Activated naive CD8-positive, alpha-beta T cell treated with anti-CD3 and anti-CD28 coated beads for 36 hours (primary cell): ENCODE results near the gene VEGFC. TPM values are rescaled to one million over a fixed set of nuclear protein-coding genes. Genes with fewer than 3 reads are reported as not detected.

Source experiments
- DNase-seq: peaks from one replicate; pipeline ENCODE4 v3.0.0; 2021
- H3K27ac Mint-ChIP-seq: one replicate; pipeline ENCODE4 v1.8.0; 2022; ENCODE audit warnings: mild to moderate bottlenecking, moderate library complexity, mixed read lengths
- H3K27me3 Mint-ChIP-seq: one replicate; pipeline ENCODE4 v1.8.0; 2022; ENCODE audit warnings: mild to moderate bottlenecking, mixed read lengths
- H3K36me3 Mint-ChIP-seq: one replicate; pipeline ENCODE4 v1.8.0; 2021; ENCODE audit warnings: mild to moderate bottlenecking, mixed read lengths
- H3K4me1 Mint-ChIP-seq: one replicate; pipeline ENCODE4 v1.8.0; 2021; ENCODE audit warnings: mixed read lengths
- H3K4me3 Mint-ChIP-seq: one replicate; pipeline ENCODE4 v1.8.0; 2022; ENCODE audit warnings: mild to moderate bottlenecking, moderate library complexity, mixed read lengths
- H3K9me3 Mint-ChIP-seq: one replicate; pipeline ENCODE4 v1.8.0; 2022; ENCODE audit warnings: mixed read lengths
- total RNA-seq, 2 experiments: library from RNA; stranded (reverse); gene quantifications; one replicate each; pipeline ENCODE4 v1.2.3, GENCODE V29; 2021

Gene VEGFC
- total RNA-seq, 2 experiments from 2014 or later: not detected

DNA sequence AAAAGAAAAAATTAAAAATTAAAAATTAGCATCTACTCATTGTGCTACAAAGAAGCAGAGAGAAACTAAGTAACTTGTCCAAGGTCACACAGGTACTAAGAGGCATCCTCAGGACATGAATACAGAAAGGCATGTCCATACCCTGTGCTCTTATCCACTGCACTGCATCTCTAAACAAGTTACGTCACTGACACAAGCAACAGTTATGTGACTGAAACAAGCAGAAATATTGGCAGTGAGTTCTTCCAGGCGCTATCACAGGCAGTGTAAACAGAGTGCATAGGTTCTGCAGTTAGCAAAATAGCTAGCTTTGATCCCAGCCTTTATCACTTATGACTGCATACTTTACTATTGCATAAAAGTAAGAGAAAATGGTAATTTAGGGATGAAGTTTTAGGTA lies 7.9 kb downstream of the VEGFC start:
- peaks cover 11% of the 10 kb centered on the region for H3K27me3 Mint-ChIP-seq
- no peaks in the 10 kb centered on the region for H3K36me3 Mint-ChIP-seq
- no peaks in the 10 kb centered on the region for H3K4me1 Mint-ChIP-seq
- H3K9me3 Mint-ChIP-seq: no peaks in the 10 kb centered on the region
- no peak overlapping the region for H3K27ac Mint-ChIP-seq
- no peak for DNase-seq
- no peak overlapping the region for H3K4me3 Mint-ChIP-seq

DNA sequence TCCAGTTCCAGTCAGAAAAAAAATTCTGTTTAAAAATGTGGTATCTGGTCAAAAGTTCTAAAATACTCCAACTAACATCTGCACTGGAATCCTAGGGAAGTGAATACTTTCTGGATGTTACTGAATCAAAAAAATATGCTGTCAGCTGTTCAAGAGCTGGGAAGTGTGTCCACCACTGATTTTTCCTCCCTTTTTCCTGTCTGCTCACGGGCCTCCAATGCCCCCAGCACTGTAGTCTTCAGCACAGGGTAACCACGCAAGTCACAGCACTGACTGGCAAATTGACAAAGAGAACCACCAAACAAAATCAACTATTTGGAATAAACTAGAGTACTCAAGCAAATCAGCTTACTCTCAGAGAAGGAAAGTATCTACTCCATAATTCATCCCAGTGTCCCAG lies 9.9 kb downstream of the VEGFC start:
- Mint-ChIP-seq H3K36me3 (no peaks in the 10 kb centered on the region), H3K4me1 (no peaks in the 10 kb centered on the region), H3K27ac (no peak overlapping the region), H3K9me3 (no peaks in the 10 kb centered on the region), H3K4me3 (no peak overlapping the region), H3K27me3 (no peaks in the 10 kb centered on the region)
- no peak for DNase-seq

DNA sequence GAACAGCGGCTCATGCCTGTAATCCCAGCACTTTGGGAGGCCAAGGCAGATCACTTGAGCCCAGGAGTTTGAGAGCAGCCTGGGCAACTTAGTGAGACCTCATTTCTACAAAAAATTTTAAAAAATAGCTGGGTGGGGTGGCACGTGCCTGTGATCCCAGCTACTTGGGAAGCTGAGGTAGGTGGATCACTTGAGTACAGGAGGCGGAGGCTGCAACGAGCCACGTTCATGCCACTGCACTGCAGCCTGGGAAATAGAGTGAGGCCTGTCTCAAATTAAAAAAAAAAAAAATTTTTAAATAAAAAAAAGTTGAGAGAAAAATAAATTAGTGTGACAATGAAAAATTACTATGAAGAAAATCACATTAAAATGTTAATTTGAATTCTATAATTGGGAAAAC lies 10.5 kb downstream of the VEGFC start:
- H3K27ac Mint-ChIP-seq: no peak overlapping the region
- no peaks in the 10 kb centered on the region for H3K27me3 Mint-ChIP-seq
- H3K4me3 Mint-ChIP-seq: no peak overlapping the region
- no peaks in the 10 kb centered on the region for H3K9me3 Mint-ChIP-seq
- DNase-seq: no peak
- H3K4me1 Mint-ChIP-seq: no peaks in the 10 kb centered on the region
- no peaks in the 10 kb centered on the region for H3K36me3 Mint-ChIP-seq

- H3K9me3 Mint-ChIP-seq: no peaks in the 10 kb centered on the region
- H3K36me3 Mint-ChIP-seq: no peaks in the 10 kb centered on the region
- H3K27me3 Mint-ChIP-seq: no peaks in the 10 kb centered on the region
- H3K4me1 Mint-ChIP-seq: no peaks in the 10 kb centered on the region
- no peak overlapping the region for H3K27ac Mint-ChIP-seq
- DNase-seq: no peak
- H3K4me3 Mint-ChIP-seq: no peak overlapping the region
Observed at GRCh38 chr4:176781739-176782100, 11.0 kb downstream of the VEGFC start.

DNA sequence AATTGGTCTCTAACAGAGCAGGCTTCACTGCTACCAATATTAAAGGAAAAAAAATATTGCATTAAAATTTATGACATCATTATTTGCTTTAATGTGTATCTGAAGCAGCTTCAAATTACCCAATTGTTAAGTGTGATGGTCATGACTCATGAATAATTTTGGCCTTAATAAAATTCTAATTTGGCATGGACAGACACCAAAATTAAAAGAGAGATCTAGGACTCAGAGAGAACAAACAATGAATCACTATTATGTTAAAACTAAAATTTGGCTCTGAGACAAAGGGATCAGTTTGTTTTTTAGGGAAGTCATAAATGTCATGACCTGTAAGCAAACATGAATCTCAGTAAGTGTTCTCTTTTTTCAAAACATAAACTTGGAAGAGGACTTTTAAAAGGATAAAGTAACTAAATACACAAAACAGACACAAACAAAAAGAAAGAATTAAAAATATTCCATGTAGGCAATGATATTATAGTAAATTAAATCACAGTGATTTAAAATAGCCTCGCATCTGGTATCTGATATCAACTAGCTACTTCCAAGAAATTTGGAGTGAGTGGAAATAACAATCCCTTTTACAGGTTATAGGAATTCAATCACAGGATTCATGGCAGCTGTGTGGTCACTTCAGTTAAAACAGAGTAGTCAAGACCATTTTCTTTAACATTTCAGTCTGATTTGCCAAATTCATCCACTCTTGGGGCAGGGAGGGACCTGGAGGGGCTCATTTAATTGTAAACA lies 11.6 kb downstream of the VEGFC start:
- no peaks in the 10 kb centered on the region for H3K36me3 Mint-ChIP-seq
- H3K27me3 Mint-ChIP-seq: no peaks in the 10 kb centered on the region
- H3K27ac Mint-ChIP-seq: no peak overlapping the region
- no peak overlapping the region for H3K4me3 Mint-ChIP-seq
- no peaks in the 10 kb centered on the region for H3K9me3 Mint-ChIP-seq
- no peaks in the 10 kb centered on the region for H3K4me1 Mint-ChIP-seq
- DNase-seq: no peak

- H3K4me1 Mint-ChIP-seq: no peaks in the 10 kb centered on the region
Observed at GRCh38 chr4:176779421-176779820, 13.3 kb downstream of the VEGFC start.

DNA sequence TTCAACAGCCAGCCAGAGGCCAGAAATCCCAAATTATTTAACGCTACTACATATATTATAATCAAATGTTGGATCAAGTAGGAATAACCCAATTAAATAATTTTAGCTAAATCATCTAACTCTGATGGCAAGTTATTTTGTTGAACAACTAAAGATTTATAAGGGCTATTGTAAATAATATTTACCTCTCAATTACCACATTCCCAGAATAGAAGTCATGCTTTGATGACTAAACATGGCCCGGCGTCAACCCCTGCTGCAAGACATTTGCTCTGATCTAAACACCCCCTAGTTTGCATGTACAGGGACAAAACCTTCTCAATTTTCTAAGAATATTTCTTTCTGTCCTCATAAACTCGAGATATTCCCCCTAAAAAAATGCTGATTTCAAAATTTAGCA lies 14.2 kb downstream of the VEGFC start:
- Mint-ChIP-seq H3K4me1 (no peaks in the 10 kb centered on the region), H3K27ac (no peak overlapping the region), H3K9me3 (no peaks in the 10 kb centered on the region), H3K4me3 (no peak overlapping the region), H3K36me3 (no peaks in the 10 kb centered on the region), H3K27me3 (no peaks in the 10 kb centered on the region)
- no peak for DNase-seq

More at GRCh38 chr4:176779421-176779820, 13.3 kb downstream of the VEGFC start:
- H3K36me3 Mint-ChIP-seq: no peaks in the 10 kb centered on the region
- no peak overlapping the region for H3K4me3 Mint-ChIP-seq
- DNase-seq: no peak
- H3K27me3 Mint-ChIP-seq: no peaks in the 10 kb centered on the region
- no peak overlapping the region for H3K27ac Mint-ChIP-seq
- H3K9me3 Mint-ChIP-seq: no peaks in the 10 kb centered on the region

DNA sequence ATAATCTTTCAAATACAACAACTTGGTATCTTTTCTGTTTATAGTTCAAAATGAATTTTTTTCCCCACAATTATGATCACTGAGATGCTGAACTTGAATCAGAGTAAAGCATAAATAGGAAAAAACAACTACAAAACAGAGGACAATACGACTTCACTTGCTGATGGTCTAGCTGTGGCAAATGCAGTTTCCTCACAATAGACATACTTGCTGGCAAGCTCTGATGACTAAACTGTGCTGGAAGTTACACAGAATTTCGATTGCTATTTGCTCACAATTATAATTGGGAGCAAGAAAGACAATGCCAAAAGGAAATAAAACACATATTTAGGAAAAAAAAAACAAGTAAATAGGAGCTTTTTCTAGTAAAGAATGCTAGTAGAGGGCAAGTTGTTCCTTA lies 14.7 kb downstream of the VEGFC start:
- Mint-ChIP-seq H3K27ac (no peak overlapping the region), H3K27me3 (no peaks in the 10 kb centered on the region), H3K36me3 (no peaks in the 10 kb centered on the region), H3K4me1 (no peaks in the 10 kb centered on the region), H3K4me3 (no peak overlapping the region), H3K9me3 (no peaks in the 10 kb centered on the region)
- DNase-seq: no peak

GRCh38 chr4:176775338-176775737 lies 17.4 kb downstream of the VEGFC start:
- H3K4me1 Mint-ChIP-seq: no peaks in the 10 kb centered on the region
- H3K4me3 Mint-ChIP-seq: no peak overlapping the region
- H3K9me3 Mint-ChIP-seq: no peaks in the 10 kb centered on the region
- H3K27me3 Mint-ChIP-seq: no peaks in the 10 kb centered on the region
- H3K36me3 Mint-ChIP-seq: no peaks in the 10 kb centered on the region
- H3K27ac Mint-ChIP-seq: no peak overlapping the region
- no peak for DNase-seq

DNA sequence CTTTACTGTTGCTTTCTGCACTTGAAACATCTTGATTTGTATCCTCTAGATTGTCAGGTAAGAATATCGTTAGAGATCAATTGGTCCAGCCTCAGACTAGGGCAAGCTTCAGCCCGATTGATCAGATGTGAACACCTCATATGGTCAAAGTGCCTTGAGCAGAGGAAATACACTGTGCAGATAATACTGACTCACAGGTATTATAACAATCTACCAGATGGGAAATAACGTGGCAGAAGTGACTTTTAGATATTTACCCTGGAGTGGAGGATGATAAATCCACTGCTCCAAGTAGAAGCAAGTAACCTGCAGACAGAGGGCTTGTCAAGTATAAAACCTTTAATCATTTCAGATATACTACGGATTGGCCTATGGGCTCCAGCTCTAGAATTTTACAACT lies 17.9 kb downstream of the VEGFC start:
- no peak for DNase-seq
- H3K36me3 Mint-ChIP-seq: no peaks in the 10 kb centered on the region
- no peak overlapping the region for H3K27ac Mint-ChIP-seq
- no peaks in the 10 kb centered on the region for H3K9me3 Mint-ChIP-seq
- H3K27me3 Mint-ChIP-seq: no peaks in the 10 kb centered on the region
- no peak overlapping the region for H3K4me3 Mint-ChIP-seq
- H3K4me1 Mint-ChIP-seq: no peaks in the 10 kb centered on the region

DNA sequence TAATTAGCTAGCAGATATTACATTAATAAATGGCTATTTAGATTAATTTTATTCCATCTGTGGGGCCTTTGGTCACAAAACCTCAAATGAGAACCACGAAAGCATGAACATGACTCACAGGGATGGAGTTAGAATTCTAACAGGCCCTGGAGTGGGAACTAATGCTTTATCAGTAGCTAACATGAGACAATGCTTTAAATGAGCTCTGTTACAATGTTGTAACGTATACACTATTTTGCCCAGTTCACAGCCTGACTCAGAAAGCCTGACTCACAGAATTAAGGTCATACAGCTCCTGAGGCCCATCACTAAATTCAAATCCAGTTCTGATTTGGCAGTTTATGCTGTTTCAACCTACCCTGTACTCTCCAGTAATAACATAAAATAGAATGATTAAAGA lies 23.2 kb downstream of the VEGFC start:
- H3K36me3 Mint-ChIP-seq: no peaks in the 10 kb centered on the region
- H3K27me3 Mint-ChIP-seq: no peaks in the 10 kb centered on the region
- DNase-seq: no peak
- no peak overlapping the region for H3K27ac Mint-ChIP-seq
- H3K4me1 Mint-ChIP-seq: no peaks in the 10 kb centered on the region
- H3K9me3 Mint-ChIP-seq: peaks cover 3% of the 10 kb centered on the region
- H3K4me3 Mint-ChIP-seq: no peak overlapping the region

DNA sequence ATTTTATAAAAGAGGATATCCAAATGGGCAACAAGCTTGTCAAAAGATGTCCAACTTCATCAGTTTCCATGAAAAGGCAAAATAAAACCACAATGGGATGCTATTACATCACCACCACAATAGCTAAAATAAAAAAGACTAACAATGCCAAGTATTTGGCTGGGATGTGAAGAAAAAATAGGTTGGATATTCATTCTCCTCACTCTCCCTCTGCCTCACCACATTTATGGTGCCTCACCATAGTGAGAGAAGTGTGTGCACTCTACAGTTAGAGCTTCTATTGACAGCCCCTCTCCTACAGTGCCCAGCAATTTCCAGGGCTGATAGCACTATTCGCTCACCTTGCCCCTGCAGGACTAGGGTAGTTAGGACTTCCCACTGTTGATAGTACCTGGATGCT lies 25.5 kb downstream of the VEGFC start:
- H3K4me1 Mint-ChIP-seq: no peaks in the 10 kb centered on the region
- no peak overlapping the region for H3K4me3 Mint-ChIP-seq
- H3K27me3 Mint-ChIP-seq: no peaks in the 10 kb centered on the region
- H3K27ac Mint-ChIP-seq: no peak overlapping the region
- no peak for DNase-seq
- H3K36me3 Mint-ChIP-seq: no peaks in the 10 kb centered on the region
- peaks cover 3% of the 10 kb centered on the region for H3K9me3 Mint-ChIP-seq

DNA sequence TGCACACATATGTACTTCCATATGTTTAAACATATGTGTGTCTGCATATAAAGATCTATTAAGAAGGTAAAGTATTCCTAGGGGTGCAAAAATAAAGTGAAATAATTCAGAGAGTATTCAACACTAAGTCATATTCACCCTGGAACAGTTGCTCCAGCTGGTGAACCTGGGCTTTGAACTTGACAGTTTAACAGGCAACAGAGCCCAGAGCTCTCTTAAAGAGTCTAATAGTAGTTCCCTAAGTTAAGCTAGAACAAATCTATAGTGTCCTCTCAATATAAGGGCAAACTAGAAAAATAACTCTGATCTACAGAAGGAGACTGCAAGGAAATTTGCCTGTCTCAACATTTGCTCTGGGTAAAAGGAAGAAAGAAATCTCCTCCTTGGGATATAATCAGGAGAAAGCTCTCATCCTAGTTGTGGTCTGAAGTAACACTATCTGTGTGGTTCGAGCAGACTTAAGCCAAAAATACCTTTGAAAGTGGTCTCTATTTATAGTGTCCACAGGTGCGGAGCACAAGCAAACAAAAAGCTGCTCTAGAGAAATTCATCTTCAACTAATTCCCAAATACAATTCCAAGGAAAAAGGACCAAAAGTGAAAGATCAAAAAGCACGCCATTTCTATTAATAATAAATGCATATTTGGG lies 29.9 kb downstream of the VEGFC start:
- H3K9me3 Mint-ChIP-seq: peaks cover 3% of the 10 kb centered on the region
- H3K36me3 Mint-ChIP-seq: no peaks in the 10 kb centered on the region
- no peak overlapping the region for H3K4me3 Mint-ChIP-seq
- no peak for DNase-seq
- no peaks in the 10 kb centered on the region for H3K4me1 Mint-ChIP-seq
- H3K27me3 Mint-ChIP-seq: no peaks in the 10 kb centered on the region
- no peak overlapping the region for H3K27ac Mint-ChIP-seq

- Mint-ChIP-seq H3K27me3 (no peaks in the 10 kb centered on the region), H3K4me3 (no peak overlapping the region), H3K4me1 (no peaks in the 10 kb centered on the region), H3K27ac (no peak overlapping the region), H3K9me3 (peaks cover 3% of the 10 kb centered on the region), H3K36me3 (no peaks in the 10 kb centered on the region)
- DNase-seq: no peak
Observed at GRCh38 chr4:176761872-176762271, 30.9 kb downstream of the VEGFC start.

DNA sequence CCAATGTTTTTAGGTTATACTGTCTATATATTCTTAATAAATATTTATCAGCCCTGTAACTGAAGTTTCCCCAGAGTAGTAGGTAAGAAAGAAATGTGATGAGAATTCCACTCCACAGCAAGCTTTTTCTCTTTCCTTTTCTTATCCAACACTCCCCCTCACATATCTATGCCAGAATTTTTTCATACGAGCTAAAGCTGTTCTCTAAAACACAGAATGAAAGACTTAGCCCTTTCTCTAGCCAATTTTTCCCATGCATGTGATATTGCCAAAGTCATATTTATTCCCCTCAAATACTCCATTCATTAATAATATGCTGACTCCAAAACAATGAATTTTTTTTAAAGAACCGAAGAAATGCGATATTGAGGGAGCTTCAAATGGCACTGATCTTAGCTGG lies 32.3 kb downstream of the VEGFC start:
- no peaks in the 10 kb centered on the region for H3K36me3 Mint-ChIP-seq
- DNase-seq: no peak
- no peaks in the 10 kb centered on the region for H3K27me3 Mint-ChIP-seq
- no peak overlapping the region for H3K27ac Mint-ChIP-seq
- H3K9me3 Mint-ChIP-seq: peaks cover 3% of the 10 kb centered on the region
- H3K4me3 Mint-ChIP-seq: no peak overlapping the region
- no peaks in the 10 kb centered on the region for H3K4me1 Mint-ChIP-seq

DNA sequence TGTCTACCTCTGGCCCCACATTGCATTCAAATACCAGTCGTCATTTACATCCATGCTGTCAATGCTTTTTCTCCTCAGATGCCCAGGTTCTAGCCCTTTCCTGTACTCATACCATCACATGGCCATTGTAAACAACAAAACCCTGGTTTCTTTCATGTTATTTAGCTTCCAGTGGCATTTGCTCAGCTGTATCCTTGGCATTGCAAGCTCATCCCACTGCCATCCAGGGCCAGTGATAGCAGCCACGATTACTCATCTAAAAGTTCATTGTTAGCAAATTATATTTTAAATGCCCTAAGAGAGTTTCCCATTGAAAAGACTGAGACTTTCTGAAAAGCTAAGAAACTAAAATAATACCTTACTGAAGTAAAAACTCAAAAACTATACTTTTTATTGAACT lies 34.0 kb downstream of the VEGFC start:
- no peaks in the 10 kb centered on the region for H3K9me3 Mint-ChIP-seq
- no peak for DNase-seq
- no peaks in the 10 kb centered on the region for H3K4me1 Mint-ChIP-seq
- no peak overlapping the region for H3K4me3 Mint-ChIP-seq
- no peak overlapping the region for H3K27ac Mint-ChIP-seq
- H3K36me3 Mint-ChIP-seq: no peaks in the 10 kb centered on the region
- H3K27me3 Mint-ChIP-seq: no peaks in the 10 kb centered on the region
